ENCODE measurements around the gene MEOX1.

Gene MEOX1

DNA sequence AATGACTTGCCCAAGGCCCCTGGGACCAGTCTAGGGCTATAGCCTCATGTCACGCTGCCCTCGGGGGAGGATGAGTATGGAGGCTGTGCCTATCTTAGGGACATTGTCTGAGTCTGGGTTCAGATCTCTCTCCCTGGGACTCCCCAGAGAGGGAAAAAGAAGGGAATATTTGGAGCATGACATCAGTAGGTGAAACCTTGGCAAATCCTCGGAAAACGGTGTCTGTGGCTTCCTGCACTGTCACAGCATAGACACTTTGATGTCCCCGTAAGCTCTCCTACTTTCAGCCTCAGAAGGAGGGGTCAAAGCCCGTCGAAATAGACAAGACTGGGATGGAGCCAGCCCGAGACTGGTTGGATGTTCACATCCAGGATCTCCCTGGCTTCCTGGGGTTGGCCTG lies 11.3 kb downstream of the MEOX1 start:
- in situ Hi-C loops (cut with MboI; ENCODE audit: low sequenced_read_pairs, unreplicated experiment) = loop anchor here (25.0 kb wide), 1 partner anchor 263 kb away; the partner anchor contains the start of gene ARL4D
- TF ChIP-seq, protein P1, sequence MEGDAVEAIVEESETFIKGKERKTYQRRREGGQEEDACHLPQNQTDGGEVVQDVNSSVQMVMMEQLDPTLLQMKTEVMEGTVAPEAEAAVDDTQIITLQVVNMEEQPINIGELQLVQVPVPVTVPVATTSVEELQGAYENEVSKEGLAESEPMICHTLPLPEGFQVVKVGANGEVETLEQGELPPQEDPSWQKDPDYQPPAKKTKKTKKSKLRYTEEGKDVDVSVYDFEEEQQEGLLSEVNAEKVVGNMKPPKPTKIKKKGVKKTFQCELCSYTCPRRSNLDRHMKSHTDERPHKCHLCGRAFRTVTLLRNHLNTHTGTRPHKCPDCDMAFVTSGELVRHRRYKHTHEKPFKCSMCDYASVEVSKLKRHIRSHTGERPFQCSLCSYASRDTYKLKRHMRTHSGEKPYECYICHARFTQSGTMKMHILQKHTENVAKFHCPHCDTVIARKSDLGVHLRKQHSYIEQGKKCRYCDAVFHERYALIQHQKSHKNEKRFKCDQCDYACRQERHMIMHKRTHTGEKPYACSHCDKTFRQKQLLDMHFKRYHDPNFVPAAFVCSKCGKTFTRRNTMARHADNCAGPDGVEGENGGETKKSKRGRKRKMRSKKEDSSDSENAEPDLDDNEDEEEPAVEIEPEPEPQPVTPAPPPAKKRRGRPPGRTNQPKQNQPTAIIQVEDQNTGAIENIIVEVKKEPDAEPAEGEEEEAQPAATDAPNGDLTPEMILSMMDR (IDR thresholded peaks at IDR 0.05; ENCODE audit: borderline replicate concordance, control extremely low read depth, extremely low read depth, insufficient read depth, missing control alignments) = no peak
- no peak for DNase-seq (ENCODE audit: low spot score)

DNA sequence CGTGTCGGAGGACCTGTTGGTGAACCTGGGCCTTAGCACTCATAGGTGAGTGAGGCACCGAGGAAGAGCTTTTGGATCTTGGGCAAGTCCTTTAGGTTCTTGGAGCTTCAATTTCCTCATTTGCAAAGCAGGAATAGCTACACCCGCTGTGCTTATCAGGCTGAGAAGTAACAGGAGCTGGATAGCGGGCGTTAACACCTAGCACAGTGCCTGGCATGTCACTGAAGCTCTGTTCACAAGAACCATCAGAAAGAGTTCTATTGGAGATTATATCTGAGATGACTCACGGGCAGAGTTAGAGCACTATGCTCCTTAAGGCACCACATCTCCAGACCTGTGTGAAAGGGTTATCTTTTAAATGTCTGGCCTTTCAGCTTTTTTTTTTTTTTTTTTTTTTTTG lies 12.8 kb downstream of the MEOX1 start:
- in situ Hi-C loops (cut with MboI; ENCODE audit: low sequenced_read_pairs, unreplicated experiment) = no loop called here
- no peak for DNase-seq (ENCODE audit: low spot score)
- TF ChIP-seq, protein P1 (IDR thresholded peaks at IDR 0.05; ENCODE audit: borderline replicate concordance, control extremely low read depth, extremely low read depth, insufficient read depth, missing control alignments) = no peak

GRCh38 chr17:43645765-43646481 lies 15.8 kb downstream of the MEOX1 start:
- in situ Hi-C loops (cut with MboI; ENCODE audit: low sequenced_read_pairs, unreplicated experiment) = no loop called here
- TF ChIP-seq, protein P1 (IDR thresholded peaks at IDR 0.05; ENCODE audit: borderline replicate concordance, control extremely low read depth, extremely low read depth, insufficient read depth, missing control alignments) = no peak
- no peak for DNase-seq (ENCODE audit: low spot score)

DNA sequence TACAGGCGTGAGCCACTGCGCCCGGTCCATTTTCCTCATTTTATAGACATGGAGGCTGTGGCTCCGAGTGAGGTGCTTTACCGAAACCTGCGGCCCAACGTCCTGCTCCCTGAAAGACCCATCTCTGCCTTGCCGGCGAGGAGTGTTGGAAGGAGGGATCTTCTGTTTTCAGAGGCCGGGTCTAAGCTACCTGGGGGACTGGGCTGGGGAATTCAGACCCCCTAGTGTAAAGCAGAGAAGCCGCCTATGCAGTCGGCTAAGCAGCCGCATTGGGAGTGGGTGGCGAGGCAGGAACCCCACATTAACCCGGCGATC lies 16.3 kb downstream of the MEOX1 start:
- DNase-seq (ENCODE audit: low spot score) = no peak
- TF ChIP-seq, protein P1 (IDR thresholded peaks at IDR 0.05; ENCODE audit: borderline replicate concordance, control extremely low read depth, extremely low read depth, insufficient read depth, missing control alignments) = no peak
- in situ Hi-C loops (cut with MboI; ENCODE audit: low sequenced_read_pairs, unreplicated experiment) = no loop called here

DNA sequence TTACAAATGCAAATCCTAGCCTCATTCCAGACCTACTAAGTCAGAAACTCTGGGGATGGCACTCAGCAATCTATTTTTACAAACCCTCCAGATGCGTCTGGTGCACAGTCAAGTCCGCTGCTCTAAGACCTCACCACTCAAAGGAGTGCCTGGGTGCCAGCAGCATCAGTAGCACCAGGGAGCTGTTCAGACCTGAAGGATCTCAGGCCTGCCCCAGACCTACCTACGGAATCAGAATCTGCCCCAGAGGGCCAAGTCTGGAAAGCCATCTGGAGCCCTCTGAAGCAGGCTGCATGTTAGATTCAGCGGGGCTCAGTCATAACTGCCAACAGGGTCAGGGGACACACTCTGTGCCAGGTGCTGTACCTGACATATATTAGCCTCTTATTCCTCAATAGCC lies 17.6 kb downstream of the MEOX1 start:
- in situ Hi-C loops (cut with MboI; ENCODE audit: low sequenced_read_pairs, unreplicated experiment) = no loop called here
- no peak for DNase-seq (ENCODE audit: low spot score)
- TF ChIP-seq, protein P1 (IDR thresholded peaks at IDR 0.05; ENCODE audit: borderline replicate concordance, control extremely low read depth, extremely low read depth, insufficient read depth, missing control alignments) = no peak

- in situ Hi-C loops (cut with MboI; ENCODE audit: low sequenced_read_pairs, unreplicated experiment) = no loop called here
- TF ChIP-seq, protein P1 (IDR thresholded peaks at IDR 0.05; ENCODE audit: borderline replicate concordance, control extremely low read depth, extremely low read depth, insufficient read depth, missing control alignments) = no peak
- DNase-seq (ENCODE audit: low spot score) = no peak
Measured at GRCh38 chr17:43641416-43641815, 20.3 kb downstream of the MEOX1 start.

Data from GM13976 (cell line).